Midbrain (tissue), 1 donor: Measurements from ENCODE around the gene LY6G5B.
A peak's percentile ranks its signal among the peaks of the same experiment; 100 is the strongest.

ENCODE experiments used
- DNase-seq: peaks from one replicate; lab custom pipeline; 2025; lab: John Stamatoyannopoulos, UW

The LY6G5B gene, protein sequence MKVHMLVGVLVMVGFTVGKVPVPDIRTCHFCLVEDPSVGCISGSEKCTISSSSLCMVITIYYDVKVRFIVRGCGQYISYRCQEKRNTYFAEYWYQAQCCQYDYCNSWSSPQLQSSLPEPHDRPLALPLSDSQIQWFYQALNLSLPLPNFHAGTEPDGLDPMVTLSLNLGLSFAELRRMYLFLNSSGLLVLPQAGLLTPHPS

GRCh38 chr6:31669676-31670075 lies at the start of gene LY6G5B:
LY6G5B (plus strand) TSS chr6:31669976; CDS start chr6:31670951, 975 bp downstream.
- no peak for DNase-seq

DNA sequence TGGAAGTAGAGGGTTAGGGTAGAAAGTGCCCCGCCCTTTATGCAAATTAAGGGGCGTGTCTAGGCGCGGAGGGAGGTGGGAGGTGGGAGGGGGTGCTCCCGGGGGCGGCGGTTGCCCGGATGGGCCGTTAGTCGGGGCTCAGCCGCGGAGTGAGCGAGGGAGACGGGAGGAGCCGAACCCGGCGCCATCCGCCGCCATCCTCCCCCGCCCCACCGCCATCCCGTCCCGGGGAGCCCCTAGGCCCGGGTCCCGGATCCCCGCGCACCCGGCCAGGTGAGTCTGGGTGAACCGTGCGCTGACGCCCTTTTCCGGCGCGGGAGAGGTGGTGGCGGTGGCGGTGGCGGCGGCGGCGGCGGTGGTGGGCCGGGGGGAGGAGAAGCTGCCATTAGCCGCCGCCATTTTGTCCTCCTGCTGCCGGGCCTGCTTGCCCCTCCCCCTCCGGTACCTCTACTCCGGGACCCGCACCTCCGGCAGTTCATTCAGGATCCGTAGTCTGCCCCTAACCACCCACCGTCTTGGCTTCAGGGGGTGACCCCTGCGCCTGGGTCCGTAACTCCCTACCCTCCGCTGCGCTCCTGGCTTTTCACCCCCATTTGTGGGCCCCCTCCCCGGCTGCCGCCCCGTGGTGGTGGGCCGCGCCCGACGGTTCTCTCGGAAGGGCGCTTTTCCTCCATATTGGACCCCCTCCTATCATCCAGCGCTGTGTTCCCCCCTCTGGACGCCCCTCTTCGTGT lies 49.0 kb upstream of the LY6G5B start, which contains the start of gene PRRC2A:
Gene PRRC2A, plus strand, starts transcription at position 130 of the 734 bp plus-strand sequence. CDS start 2,075 bp downstream, outside the sequence.
- DNase-seq, result peak; percentile 81

- no peak for DNase-seq
Measured at GRCh38 chr6:31621320-31621939, 48.3 kb upstream of the LY6G5B start.

DNA sequence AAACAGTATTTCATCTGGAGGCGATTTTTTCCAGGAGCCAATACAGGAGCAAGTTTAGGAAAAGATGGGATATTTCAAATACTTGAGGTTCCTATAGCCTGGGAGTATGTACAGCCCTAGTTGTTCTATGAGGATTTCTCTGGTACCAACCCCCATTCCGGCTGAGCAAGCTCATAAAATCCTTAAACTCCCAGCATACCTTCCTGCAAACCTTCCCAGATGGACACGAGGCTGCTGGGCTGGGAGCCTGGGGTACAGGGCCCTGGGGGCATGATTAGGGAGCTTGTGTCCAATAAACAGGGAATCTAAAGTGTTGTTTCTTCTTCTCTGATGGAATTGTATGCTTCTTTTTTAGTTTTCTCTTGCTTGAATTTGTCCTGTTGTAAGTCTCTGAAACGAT lies 47.8 kb upstream of the LY6G5B start:
- DNase-seq, result no peak

DNA sequence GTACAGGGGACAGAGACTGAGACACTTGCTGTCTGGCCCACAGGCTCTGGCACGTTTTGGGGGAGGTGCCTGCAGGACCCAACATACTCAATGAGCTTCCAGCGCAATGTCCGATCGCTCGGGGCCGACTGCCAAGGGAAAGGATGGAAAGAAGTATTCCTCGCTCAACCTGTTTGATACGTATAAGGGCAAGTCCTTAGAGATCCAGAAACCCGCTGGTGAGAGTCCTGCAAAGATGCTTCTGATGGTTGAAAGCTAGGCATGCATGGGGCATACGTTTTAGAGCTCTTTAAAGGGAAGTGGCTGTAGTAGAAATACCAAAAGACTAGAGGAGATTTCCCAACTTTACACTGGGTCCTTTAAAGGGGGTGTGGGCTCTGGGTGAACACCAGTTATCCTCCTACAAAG lies 47.1 kb upstream of the LY6G5B start:
- DNase-seq, result no peak

DNA sequence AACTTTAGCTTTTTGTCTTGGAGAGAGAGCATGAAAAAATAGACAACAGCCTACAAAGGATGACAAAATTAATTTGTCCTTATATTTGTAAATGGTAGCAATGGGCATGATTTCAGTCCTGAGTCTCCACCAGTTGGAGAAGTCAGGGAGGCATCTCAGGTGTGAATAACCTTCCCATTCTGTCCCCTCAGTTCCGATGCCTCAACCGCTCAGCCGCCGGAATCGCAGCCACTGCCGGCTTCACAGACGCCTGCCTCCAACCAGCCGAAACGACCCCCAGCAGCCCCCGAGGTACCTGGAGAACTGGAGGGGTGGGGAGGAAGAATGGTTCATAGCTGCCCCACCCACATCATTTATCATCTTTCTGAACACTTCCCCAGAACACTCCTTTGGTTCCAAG lies 45.7 kb upstream of the LY6G5B start:
- DNase-seq, result no peak

DNA sequence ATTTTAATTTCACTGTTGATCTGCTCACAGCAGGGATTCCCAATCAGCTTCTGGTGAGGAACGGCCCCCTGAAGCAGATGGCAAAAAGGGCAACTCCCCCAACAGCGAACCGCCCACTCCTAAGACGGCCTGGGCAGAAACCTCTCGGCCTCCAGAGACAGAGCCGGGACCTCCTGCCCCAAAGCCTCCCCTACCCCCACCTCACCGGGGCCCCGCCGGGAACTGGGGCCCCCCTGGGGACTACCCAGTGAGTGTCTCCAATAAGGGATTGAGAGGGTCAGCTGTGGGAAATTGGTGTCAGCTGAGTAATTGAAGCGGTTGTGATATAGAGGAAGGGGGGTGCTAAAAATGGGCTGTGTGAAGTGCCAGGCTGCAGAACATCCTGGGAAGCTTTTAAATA lies 42.8 kb upstream of the LY6G5B start:
- DNase-seq, result no peak

DNA sequence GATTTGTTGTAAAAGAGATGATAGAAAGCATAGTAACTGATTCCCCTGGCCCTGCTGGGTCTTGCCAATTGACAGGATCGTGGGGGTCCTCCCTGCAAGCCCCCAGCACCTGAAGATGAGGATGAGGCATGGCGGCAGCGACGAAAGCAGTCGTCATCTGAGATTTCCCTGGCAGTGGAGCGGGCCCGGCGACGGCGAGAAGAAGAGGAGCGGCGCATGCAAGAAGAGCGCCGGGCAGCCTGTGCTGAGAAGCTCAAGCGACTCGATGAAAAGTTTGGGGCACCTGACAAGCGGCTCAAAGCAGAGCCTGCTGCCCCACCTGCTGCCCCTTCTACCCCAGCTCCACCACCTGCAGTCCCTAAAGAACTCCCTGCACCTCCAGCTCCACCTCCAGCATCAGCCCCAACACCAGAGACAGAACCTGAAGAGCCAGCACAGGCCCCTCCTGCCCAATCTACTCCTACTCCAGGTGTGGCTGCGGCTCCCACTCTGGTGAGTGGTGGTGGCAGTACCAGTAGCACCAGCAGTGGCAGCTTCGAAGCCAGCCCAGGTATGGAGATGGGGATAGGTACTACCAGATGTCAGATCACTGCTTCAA lies 42.0 kb upstream of the LY6G5B start:
- DNase-seq, result no peak

- no peak for DNase-seq
Measured at GRCh38 chr6:31629014-31629413, 40.8 kb upstream of the LY6G5B start.

DNA sequence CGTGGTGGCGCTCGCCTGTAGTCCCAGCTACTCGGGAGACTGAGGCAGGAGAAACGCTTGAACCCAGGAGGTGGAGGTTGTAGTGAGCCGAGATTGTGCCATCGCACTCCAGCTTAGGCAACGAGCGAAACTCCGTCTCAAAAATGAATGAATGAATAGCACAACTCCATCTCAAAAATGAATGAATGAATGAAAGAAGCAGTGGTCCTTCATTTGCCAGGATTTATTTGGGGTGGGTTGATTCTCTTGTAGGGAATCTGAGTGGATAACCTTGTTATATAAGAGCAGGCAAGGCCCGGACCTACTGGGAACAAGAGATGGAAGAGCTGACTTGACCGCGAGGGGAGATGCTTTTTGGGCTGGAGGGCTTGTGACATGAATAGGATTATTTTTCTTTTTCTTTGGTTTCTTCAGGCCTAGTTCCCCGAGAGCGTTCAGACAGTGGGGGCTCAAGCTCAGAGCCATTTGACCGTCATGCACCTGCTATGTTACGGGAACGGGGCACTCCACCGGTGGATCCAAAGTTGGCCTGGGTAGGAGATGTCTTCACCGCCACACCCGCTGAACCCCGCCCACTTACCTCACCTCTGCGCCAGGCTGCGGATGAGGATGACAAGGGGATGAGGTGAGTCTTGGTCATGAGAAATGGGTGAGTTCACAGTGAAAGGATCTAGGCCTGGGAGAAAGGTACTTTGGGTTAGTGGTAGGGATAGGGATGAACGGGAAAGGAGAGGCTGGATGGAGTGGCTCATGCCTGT lies 39.4 kb upstream of the LY6G5B start:
- DNase-seq, result no peak

DNA sequence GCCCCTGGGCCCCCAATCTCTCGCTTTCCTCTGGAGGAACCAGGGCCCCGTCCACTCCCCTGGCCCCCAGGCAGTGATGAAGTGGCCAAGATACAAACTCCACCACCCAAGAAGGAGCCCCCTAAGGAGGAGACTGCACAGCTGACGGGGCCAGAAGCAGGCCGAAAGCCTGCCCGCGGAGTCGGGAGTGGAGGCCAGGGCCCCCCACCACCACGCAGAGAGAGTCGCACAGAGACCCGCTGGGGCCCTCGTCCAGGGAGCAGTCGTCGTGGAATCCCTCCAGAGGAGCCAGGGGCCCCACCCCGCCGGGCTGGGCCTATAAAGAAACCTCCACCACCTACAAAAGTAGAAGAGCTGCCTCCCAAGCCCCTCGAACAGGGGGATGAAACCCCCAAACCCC lies 38.6 kb upstream of the LY6G5B start:
- no peak for DNase-seq

- no peak for DNase-seq
Measured at GRCh38 chr6:31631681-31632278, 38.0 kb upstream of the LY6G5B start.

- DNase-seq, result no peak
Measured at GRCh38 chr6:31632279-31632946, 37.4 kb upstream of the LY6G5B start.

GRCh38 chr6:31633447-31633846 lies 36.3 kb upstream of the LY6G5B start:
- DNase-seq, result no peak

GRCh38 chr6:31634131-31634530 lies 35.6 kb upstream of the LY6G5B start:
- no peak for DNase-seq

GRCh38 chr6:31634969-31635575 lies 34.7 kb upstream of the LY6G5B start:
- no peak for DNase-seq

- DNase-seq, result no peak
Measured at GRCh38 chr6:31636698-31637596, 32.8 kb upstream of the LY6G5B start.

DNA sequence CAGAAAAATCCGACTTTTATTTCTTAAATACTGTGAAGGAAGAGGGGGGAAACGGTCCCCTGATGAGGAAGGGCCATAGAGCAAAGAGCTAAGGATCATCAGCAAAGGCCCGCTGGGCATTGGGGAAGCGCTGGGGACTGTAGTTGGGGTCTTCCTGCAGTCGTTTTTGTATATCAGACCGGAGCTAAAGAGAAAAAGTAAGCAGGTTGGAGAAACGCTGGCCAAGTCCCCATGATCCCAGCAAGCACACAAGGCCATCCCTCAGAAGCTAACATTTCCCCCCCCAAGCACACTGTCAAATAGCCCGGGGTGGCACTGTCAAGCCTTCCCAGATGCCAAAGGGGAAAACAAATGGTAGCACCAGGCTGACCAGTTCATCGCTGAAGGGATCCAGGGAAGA lies 30.7 kb upstream of the LY6G5B start:
- no peak for DNase-seq

GRCh38 chr6:31639449-31639861 lies 30.3 kb upstream of the LY6G5B start:
- no peak for DNase-seq

- DNase-seq, result no peak
Measured at GRCh38 chr6:31640612-31641011, 29.2 kb upstream of the LY6G5B start.
